D721Med (cell line): ENCODE results near the gene SPPL2B.

Source experiments
- DNase-seq: peaks from one replicate; pipeline ENCODE4 v3.0.0; 2011; ENCODE audit warnings: low spot score; ENCODE audit not compliant: insufficient read length
- FAIRE-seq: peaks from 2 replicates; lab custom pipeline; 2011; peaks lifted over from hg19 to GRCh38; lab: Jason Lieb, UNC
- CTCF ChIP-seq: IDR thresholded peaks from 2 replicates; pipeline ENCODE4 v1.5.1; 2012; ENCODE audit warnings: mild to moderate bottlenecking, control low read depth; ENCODE audit not compliant: insufficient read depth; ENCODE audit errors: missing control alignments

The SPPL2B gene

DNA sequence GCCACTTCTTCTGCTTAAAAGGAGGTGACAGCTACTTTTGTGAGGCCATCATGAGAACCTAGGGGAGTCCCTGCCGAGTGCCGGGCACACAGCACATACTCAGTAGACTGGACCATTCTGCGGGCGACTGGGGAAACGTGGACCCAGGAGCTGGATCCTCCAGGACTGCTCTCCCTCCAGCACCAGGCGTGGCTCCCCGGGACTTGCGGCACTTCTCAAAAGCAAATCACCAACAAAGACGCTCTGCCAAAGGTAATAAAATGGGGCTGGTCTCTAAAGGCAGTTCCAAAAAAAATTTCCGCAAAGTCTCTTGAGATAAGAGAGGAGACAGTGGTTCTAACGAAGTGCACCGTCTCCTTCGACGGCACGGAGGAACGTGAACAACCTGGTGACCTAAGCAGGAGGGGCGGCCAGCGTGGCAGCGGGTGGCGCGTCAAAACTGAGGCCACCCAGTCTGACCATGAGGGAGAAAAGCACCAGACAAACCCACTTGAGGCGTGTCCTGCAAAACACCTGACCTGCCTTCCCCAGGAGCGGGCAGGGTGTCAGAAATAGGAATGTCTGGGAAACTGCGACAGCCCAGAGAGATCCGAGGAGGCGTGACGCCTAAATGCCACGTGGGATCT, 30.2 kb downstream of the SPPL2B start:
- DNase-seq, result no peak
- no peak for FAIRE-seq
- TF ChIP-seq CTCF, result no peak

GRCh38 chr19:2359992-2360685, 31.7 kb downstream of the SPPL2B start, which contains the start of gene TMPRSS9:
TSS of gene TMPRSS9 (plus strand) at chr19:2360265. CDS start at chr19:2389786, 29,521 bp downstream.
- TF ChIP-seq CTCF, result no peak
- FAIRE-seq, result no peak
- no peak for DNase-seq

GRCh38 chr19:2360833-2361232, 32.3 kb downstream of the SPPL2B start:
- TF ChIP-seq CTCF, result no peak

GRCh38 chr19:2361246-2362045, 33.0 kb downstream of the SPPL2B start:
- TF ChIP-seq CTCF, result no peak
- DNase-seq (no peak), FAIRE-seq (no peak)

More at GRCh38 chr19:2360833-2361232, 32.3 kb downstream of the SPPL2B start:
- FAIRE-seq (no peak), DNase-seq (no peak)

- no peak for DNase-seq
- FAIRE-seq, result peak; percentile 53
- TF ChIP-seq CTCF, result no peak
Measured at GRCh38 chr19:2362046-2362969, 33.8 kb downstream of the SPPL2B start.

- DNase-seq (no peak), FAIRE-seq (no peak)
- TF ChIP-seq CTCF, result no peak
Measured at GRCh38 chr19:2362970-2363300, 34.5 kb downstream of the SPPL2B start.
